GM23338 (cell line): Measurements from ENCODE around the gene SUOX. TPM values are rescaled to one million over a fixed set of nuclear protein-coding genes. Genes with fewer than 3 reads are reported as not detected.
A peak's percentile ranks its signal among the peaks of the same experiment; 100 is the strongest.

Source experiments
- ATAC-seq: fragments of 200-7000 bp; cut with Tn5 transposase; 3 replicates; pipeline ENCODE4 v1.9.1; 2020
- DNase-seq: peaks from one replicate; pipeline ENCODE4 v3.0.0-alpha.2; 2015; ENCODE audit warnings: low spot score
- H2AFZ ChIP-seq: fragments of 200-600 bp; sonication (generic); 2 replicates; pipeline ENCODE4 v1.8.0; 2016; ENCODE audit warnings: antibody characterized with exemption, mild to moderate bottlenecking, moderate library complexity
- H3F3A ChIP-seq: fragments of 200-600 bp; sonication (generic); replicated peaks from 2 replicates; pipeline ENCODE4 v1.8.0; 2017; ENCODE audit warnings: antibody characterized with exemption, mixed run types, low read depth
- H3K27ac ChIP-seq: fragments of 200-600 bp; sonication (generic); 2 replicates; pipeline ENCODE4 v1.6.1; 2016; ENCODE audit warnings: low read depth
- H3K27me3 ChIP-seq: fragments of 200-600 bp; sonication (generic); 2 replicates; pipeline ENCODE4 v1.8.0; 2016; ENCODE audit warnings: mild to moderate bottlenecking, mixed run types, moderate library complexity; ENCODE audit not compliant: insufficient read depth
- H3K36me3 ChIP-seq: fragments of 200-600 bp; sonication (generic); 2 replicates; pipeline ENCODE4 v1.8.0; 2016; ENCODE audit warnings: mild to moderate bottlenecking; ENCODE audit not compliant: insufficient read depth
- H3K4me1 ChIP-seq: fragments of 200-600 bp; sonication (generic); 2 replicates; pipeline ENCODE4 v1.8.0; 2016; ENCODE audit warnings: mild to moderate bottlenecking, moderate library complexity; ENCODE audit not compliant: insufficient read depth
- H3K4me2 ChIP-seq: fragments of 200-600 bp; sonication (generic); 2 replicates; pipeline ENCODE4 v1.7.1; 2017; ENCODE audit warnings: mixed run types
- H3K4me3 ChIP-seq: fragments of 200-600 bp; sonication (generic); 2 replicates; pipeline ENCODE4 v1.6.1; 2016; ENCODE audit warnings: mixed run types
- H3K79me2 ChIP-seq: fragments of 200-600 bp; sonication (generic); replicated peaks from 2 replicates; pipeline ENCODE4 v1.8.0; 2017; ENCODE audit warnings: mild to moderate bottlenecking; ENCODE audit not compliant: insufficient read depth
- H3K9me2 ChIP-seq: fragments of 200-600 bp; sonication (generic); 2 replicates; pipeline ENCODE4 v1.8.0; 2017; ENCODE audit not compliant: insufficient read depth
- H4K20me1 ChIP-seq: fragments of 200-600 bp; sonication (generic); replicated peaks from 2 replicates; pipeline ENCODE4 v1.8.0; 2017; ENCODE audit warnings: mild to moderate bottlenecking; ENCODE audit not compliant: insufficient read depth
- H3K27ac Mint-ChIP-seq: 2 replicates; pipeline ENCODE4 v1.8.0; 2020; ENCODE audit warnings: inconsistent platforms, mild to moderate bottlenecking, moderate library complexity, mixed read lengths
- H3K27me3 Mint-ChIP-seq: 3 replicates; pipeline ENCODE4 v1.8.0; 2022; ENCODE audit warnings: low read depth, mild to moderate bottlenecking, moderate library complexity, mixed read lengths, inconsistent platforms; ENCODE audit not compliant: insufficient read depth, poor library complexity
- H3K36me3 Mint-ChIP-seq: 3 replicates; pipeline ENCODE4 v1.8.0; 2021; ENCODE audit warnings: low read depth, mild to moderate bottlenecking, inconsistent platforms, moderate library complexity, mixed read lengths
- H3K4me1 Mint-ChIP-seq: 3 replicates; pipeline ENCODE4 v1.8.0; 2020; ENCODE audit warnings: mild to moderate bottlenecking, inconsistent platforms, mixed read lengths
- H3K4me3 Mint-ChIP-seq: 3 replicates; pipeline ENCODE4 v1.8.0; 2021; ENCODE audit warnings: moderate library complexity, mild to moderate bottlenecking, inconsistent platforms, mixed read lengths
- H3K9me3 Mint-ChIP-seq: 3 replicates; pipeline ENCODE4 v1.8.0; 2020; ENCODE audit warnings: moderate library complexity, mild to moderate bottlenecking, inconsistent platforms, mixed read lengths
- CREB1 ChIP-seq: fragments of 250-450 bp; sonication (Bioruptor Pico); IDR thresholded peaks from 2 replicates; pipeline ENCODE4 v1.5.0; 2020; ENCODE audit warnings: low read depth, mild to moderate bottlenecking, moderate library complexity
- ETS1 ChIP-seq: IDR thresholded peaks from 2 replicates; pipeline ENCODE4 v1.6.1; 2016; ENCODE audit warnings: antibody characterized with exemption
- EZH2 ChIP-seq: fragments of 200-600 bp; sonication (generic); IDR thresholded peaks from one replicate; pipeline ENCODE4 v1.8.0; 2017; ENCODE audit warnings: antibody characterized with exemption, mild to moderate bottlenecking, low read depth; ENCODE audit not compliant: unreplicated experiment
- EZH2phosphoT487 ChIP-seq: fragments of 200-600 bp; sonication (generic); IDR thresholded peaks from one replicate; pipeline ENCODE4 v1.8.1; 2018; ENCODE audit warnings: antibody characterized with exemption; ENCODE audit not compliant: unreplicated experiment
- NANOG ChIP-seq: IDR thresholded peaks from 2 replicates; pipeline ENCODE4 v1.6.1; 2016; ENCODE audit warnings: antibody characterized with exemption, borderline replicate concordance
- POLR2AphosphoS5 ChIP-seq: IDR thresholded peaks from 2 replicates; pipeline ENCODE4 v1.6.1; 2016; ENCODE audit warnings: antibody characterized with exemption, low read depth
- ZNF331 ChIP-seq: fragments of 250-450 bp; sonication (Bioruptor Pico); IDR thresholded peaks from 2 replicates; pipeline ENCODE4 v1.5.0; 2020; ENCODE audit warnings: low read depth, mild to moderate bottlenecking, moderate library complexity
- ZNF462 ChIP-seq: fragments of 250-450 bp; sonication (Bioruptor Pico); IDR thresholded peaks from 2 replicates; pipeline ENCODE4 v1.5.0; 2020; ENCODE audit warnings: mild to moderate bottlenecking, moderate library complexity
- polyA plus RNA-seq: library from polyadenylated mRNA; unstranded; fragments of >200 nt; fragmentation: Nextera tagmentation; extraction: Ambion mirVana; gene quantifications from 2 replicates; pipeline ENCODE4 v1.2.1, GENCODE V29; 2016
- total RNA-seq: library from RNA; depleted of rRNA; stranded (reverse); fragments of >200 nt; shearing (Covaris generic); gene quantifications from 2 replicates; pipeline ENCODE4 v1.2.3, GENCODE V29; 2014

The SUOX gene
- total and polyA plus RNA-seq, 2 experiments from 2014 or later: 14.0 to 27.5 TPM

- H3K79me2 ChIP-seq: peaks cover 34% of the 10 kb centered on the region
- H3K4me3 Mint-ChIP-seq: no peak overlapping the region
Measured at GRCh38 chr12:55970775-55971174, 26.3 kb upstream of the SUOX start.

GRCh38 chr12:55972042-55972441, 25.0 kb upstream of the SUOX start:
- no peak overlapping the region for H3K4me3 ChIP-seq
- H3K27me3 ChIP-seq: no peaks in the 10 kb centered on the region
- no peaks in the 10 kb centered on the region for H3K9me3 Mint-ChIP-seq
- DNase-seq (peak; percentile 46), ATAC-seq (no peak)
- no peak overlapping the region for H3K4me3 Mint-ChIP-seq
- H3K79me2 ChIP-seq: peaks cover 45% of the 10 kb centered on the region
- no peaks in the 10 kb centered on the region; the same call in 1 of the 2 replicates for H3F3A ChIP-seq
- H2AFZ ChIP-seq: no peak overlapping the region
- H3K4me1 Mint-ChIP-seq: peaks cover 17% of the 10 kb centered on the region
- peaks cover 33% of the 10 kb centered on the region for H3K36me3 Mint-ChIP-seq
- 0 out of 2 replicates have a peak, but pooled peaks cover 9% of the 10 kb centered on the region for H3K36me3 ChIP-seq
- H3K27ac ChIP-seq: peak overlapping the region; percentile 82
- H3K4me1 ChIP-seq: peaks cover 13% of the 10 kb centered on the region
- no peaks in the 10 kb centered on the region for H3K9me2 ChIP-seq
- peak overlapping the region; percentile 47; the same call in 1 of the 2 replicates for H3K27ac Mint-ChIP-seq
- TF ChIP-seq EZH2 (no peak), POLR2AphosphoS5 (no peak), CREB1 (CRISPR knock-in tag) (no peak), ETS1 (no peak), NANOG (no peak), EZH2phosphoT487 (no peak), ZNF462 (no peak), ZNF331 (CRISPR knock-in tag) (no peak)
- peaks cover 10% of the 10 kb centered on the region; the same call in 1 of the 2 replicates for H4K20me1 ChIP-seq
- peak overlapping the region; percentile 69; the same call in 1 of the 2 replicates for H3K4me2 ChIP-seq
- peaks cover 4% of the 10 kb centered on the region for H3K27me3 Mint-ChIP-seq

More at GRCh38 chr12:55970775-55971174, 26.3 kb upstream of the SUOX start:
- ATAC-seq (no peak), DNase-seq (no peak)
- no peak overlapping the region for H3K27ac Mint-ChIP-seq
- Histone ChIP-seq H3K4me3 (no peak overlapping the region), H3K27me3 (no peaks in the 10 kb centered on the region), H4K20me1 (0 out of 2 replicates have a peak, but pooled peaks cover 3% of the 10 kb centered on the region), H3F3A (no peaks in the 10 kb centered on the region; the same call in 1 of the 2 replicates), H3K36me3 (0 out of 2 replicates have a peak, but pooled peaks cover 9% of the 10 kb centered on the region), H3K4me1 (peaks cover 14% of the 10 kb centered on the region), H3K4me2 (no peak overlapping the region), H3K27ac (no peak overlapping the region), H3K9me2 (no peaks in the 10 kb centered on the region), H2AFZ (no peak overlapping the region)
- no peaks in the 10 kb centered on the region for H3K9me3 Mint-ChIP-seq
- peaks cover 4% of the 10 kb centered on the region for H3K27me3 Mint-ChIP-seq
- peaks cover 21% of the 10 kb centered on the region for H3K4me1 Mint-ChIP-seq
- TF ChIP-seq EZH2phosphoT487 (no peak), NANOG (no peak)
- peaks cover 33% of the 10 kb centered on the region for H3K36me3 Mint-ChIP-seq
